HG03060 (cell line): Measurements from ENCODE around the gene GATA3.
"Not testable (repeated sequence)": the region's sequence is repeated elsewhere in the genome, so short reads cannot be mapped to it uniquely, and the experiment has no call there.

Experiments
- ATAC-seq: cut with Tn5 transposase; IDR thresholded peaks from one replicate; pipeline ENCODE4 v1.9.1; 2021; ENCODE audit warnings: low read depth, moderate number of reproducible peaks; ENCODE audit not compliant: unreplicated experiment

The GATA3 gene

DNA sequence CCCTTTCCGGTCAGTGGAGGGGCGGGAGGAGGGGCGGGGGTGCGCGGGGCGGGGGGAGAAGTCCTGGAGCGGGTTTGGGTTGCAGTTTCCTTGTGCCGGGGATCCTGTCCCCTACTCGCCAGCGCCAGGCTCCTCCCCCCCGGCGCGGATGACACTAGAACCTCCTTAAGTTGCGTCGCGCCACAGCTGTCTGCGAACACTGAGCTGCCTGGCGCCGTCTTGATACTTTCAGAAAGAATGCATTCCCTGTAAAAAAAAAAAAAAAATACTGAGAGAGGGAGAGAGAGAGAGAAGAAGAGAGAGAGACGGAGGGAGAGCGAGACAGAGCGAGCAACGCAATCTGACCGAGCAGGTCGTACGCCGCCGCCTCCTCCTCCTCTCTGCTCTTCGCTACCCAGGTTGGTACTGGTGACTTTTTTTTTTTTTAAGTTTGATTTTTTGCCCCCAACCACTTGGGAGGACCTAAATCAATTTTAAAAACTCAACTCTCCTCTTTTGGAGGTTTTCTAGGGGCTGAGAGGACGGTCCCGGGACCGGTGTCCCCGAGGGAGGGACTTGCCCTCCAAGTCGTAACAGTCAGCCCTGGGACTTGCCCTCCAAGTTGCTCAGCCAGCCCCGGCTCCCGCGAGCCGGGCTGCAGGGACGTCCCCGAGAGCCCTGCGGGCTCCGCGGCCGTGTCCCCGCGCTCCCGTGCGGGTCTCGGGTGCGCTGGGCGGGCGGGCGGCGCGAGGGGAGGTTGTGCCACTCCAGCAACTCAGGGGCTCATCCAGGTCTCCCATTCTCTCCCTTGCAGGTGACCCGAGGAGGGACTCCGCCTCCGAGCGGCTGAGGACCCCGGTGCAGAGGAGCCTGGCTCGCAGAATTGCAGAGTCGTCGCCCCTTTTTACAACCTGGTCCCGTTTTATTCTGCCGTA lies at the start of gene GATA3:
TSS of gene GATA3 (plus strand) at position 195 of the 914 bp plus-strand sequence. CDS start 968 bp downstream, outside the sequence.
- no peak for ATAC-seq

DNA sequence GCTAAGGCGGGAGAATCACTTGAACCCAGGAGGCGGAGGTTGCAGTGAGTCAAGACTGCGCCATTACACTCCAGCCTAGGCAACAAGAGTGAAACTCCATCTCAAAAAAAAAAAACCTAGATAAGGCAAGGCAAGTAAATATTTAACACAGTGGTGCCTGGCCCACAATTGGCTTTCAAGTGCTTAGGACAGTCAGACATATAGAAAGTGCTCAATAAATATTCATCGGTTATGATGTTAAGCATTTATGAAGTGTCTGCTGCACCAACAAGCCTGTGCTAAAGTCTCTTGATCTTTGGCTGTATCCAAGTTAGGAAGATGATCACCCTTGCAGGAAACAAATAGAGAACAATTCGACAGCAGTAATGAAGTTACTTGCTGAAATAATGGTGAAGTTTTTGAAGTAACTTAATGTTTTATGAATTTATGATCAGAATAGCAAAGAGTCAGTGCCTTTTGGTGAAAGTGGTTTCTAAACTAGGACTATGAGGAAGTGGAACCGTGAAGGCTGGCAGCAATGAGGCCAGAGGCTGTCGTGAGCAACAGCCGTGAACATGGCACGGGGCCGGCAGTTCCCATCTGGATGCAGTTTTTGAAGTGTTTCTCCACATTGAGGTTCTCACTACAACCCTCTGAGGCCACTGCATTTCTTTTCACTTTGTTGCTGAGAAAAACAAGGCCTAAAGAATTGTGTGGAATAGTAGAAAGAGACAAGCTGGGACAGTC lies 48.1 kb upstream of the GATA3 start:
- no peak for ATAC-seq

DNA sequence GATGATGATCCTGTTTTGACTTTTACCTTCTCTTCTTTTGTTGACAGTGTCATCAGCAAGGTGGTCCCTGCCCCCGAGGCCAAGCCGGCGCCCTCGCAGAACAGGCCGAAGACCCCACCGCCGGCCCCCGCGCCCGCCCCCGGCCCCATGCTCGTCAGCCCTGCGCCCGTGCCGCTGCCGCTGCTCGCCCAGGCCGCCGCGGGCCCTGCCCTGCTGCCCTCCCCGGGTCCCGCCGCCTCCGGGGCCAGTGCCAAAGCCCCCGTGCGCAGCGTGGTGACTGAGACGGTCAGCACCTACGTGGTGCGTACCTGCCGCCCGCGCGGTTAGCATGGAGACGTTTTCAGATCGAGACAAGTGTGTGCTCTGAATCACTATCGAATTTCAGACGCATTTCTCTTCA lies 45.5 kb upstream of the GATA3 start:
- no peak for ATAC-seq

DNA sequence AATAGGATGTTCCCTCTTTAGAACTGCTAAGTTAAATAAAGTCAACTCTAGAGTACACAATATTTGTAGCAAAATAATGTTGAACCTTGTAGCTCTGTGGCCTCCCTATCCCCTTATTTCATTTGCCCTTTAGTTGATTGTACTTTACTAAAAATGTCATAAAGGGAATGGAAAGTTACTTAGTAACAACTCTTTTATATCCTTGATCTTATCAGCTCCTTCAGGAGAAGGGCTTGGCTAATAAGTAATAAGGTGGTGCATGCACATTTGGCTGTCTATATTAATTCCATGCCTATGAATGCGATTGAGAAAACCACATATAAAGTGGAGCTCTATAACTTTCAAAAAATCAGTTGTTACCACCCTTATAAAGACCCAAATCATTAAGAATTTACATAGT lies 41.5 kb upstream of the GATA3 start:
- ATAC-seq, result no peak

DNA sequence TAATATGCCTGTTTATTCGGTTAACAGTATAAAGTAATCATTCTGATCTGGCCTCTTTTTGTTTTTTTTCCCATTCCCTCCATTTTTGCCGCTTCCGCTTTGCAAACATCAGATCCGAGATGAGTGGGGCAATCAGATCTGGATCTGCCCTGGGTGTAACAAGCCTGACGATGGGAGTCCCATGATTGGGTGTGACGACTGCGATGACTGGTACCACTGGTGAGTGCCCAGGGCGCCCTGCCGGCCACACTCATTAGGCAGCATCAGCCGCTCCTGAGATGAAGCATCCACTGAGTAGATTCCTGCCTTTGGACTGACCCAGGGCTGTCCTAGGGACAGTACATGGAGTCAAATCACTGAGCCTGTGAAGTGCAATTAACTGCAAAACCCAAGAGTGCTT lies 40.9 kb upstream of the GATA3 start:
- no peak for ATAC-seq

DNA sequence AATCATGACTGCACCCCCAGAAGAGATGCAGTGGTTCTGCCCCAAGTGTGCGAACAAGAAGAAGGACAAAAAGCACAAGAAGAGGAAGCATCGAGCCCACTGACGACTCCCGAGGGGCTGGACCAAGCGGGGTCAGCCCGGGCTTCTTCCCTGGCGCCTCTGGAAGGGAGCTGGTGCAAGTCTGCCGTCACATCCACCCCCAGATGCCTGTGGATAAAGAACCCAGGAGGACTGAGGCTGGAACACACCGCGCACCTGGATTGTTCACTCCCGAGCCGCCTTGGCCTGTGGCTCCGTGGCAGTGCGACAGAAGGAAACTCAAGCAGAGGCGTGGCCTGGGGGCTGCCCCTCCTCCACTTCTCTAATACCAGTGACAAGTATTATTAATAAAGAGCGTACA lies 39.8 kb upstream of the GATA3 start:
- no peak for ATAC-seq

DNA sequence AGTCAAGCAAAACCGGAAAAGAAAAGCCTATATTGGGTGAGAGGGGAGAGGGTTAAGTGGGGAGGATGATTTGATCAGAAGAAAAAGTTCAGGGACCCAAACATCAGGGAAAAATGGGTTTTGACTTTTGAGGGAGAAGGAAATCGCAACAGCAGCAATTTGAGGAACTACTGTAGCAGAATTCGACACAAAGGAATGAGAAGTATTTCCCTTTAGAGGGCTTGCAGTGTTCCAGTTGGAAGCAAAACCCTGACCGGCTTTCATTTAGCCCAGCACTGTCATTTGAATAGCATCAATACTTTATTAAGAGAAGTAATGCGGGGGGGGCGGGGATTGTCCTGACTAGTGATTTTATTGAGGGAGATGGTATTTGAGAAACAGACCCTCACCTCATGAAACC lies 37.2 kb upstream of the GATA3 start:
- ATAC-seq, result no peak

DNA sequence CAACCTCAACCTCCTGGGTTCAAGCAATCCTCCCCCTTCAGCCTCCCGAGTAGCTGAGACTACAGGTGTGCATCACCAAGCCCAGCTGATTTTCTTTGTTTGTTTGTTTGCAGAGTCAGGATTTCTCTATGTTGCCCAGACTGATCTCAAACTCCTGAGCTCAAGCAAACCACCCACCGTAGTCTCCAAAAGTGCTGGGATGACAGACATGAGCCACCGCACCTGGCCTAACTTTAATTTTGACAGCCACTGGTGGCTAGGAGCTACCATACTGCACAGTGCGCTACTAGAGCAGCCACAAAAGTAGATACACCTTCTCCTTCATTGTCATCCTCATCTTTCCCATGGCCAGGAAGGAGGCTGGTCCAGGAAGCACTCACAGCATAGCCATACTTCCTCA lies 31.2 kb upstream of the GATA3 start:
- ATAC-seq, result no peak

DNA sequence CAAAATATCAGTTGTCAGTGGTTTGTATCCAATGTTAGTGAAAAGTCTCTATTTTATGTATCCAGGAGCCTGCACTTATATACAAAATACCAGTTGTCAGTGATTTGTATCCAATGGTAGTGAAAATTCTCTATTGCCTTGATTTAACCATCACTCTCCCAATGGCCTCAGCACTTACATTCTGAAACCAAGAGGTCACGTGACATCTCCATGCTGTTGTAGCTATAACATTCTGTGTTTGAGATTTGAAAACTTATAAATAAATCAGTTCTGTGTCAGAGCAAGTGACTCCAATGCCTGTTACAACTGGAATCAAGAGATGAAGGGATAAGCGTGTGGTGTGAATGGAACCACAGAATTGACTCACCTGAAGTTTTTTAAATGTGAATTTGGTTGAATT lies 30.6 kb upstream of the GATA3 start:
- ATAC-seq, result no peak

DNA sequence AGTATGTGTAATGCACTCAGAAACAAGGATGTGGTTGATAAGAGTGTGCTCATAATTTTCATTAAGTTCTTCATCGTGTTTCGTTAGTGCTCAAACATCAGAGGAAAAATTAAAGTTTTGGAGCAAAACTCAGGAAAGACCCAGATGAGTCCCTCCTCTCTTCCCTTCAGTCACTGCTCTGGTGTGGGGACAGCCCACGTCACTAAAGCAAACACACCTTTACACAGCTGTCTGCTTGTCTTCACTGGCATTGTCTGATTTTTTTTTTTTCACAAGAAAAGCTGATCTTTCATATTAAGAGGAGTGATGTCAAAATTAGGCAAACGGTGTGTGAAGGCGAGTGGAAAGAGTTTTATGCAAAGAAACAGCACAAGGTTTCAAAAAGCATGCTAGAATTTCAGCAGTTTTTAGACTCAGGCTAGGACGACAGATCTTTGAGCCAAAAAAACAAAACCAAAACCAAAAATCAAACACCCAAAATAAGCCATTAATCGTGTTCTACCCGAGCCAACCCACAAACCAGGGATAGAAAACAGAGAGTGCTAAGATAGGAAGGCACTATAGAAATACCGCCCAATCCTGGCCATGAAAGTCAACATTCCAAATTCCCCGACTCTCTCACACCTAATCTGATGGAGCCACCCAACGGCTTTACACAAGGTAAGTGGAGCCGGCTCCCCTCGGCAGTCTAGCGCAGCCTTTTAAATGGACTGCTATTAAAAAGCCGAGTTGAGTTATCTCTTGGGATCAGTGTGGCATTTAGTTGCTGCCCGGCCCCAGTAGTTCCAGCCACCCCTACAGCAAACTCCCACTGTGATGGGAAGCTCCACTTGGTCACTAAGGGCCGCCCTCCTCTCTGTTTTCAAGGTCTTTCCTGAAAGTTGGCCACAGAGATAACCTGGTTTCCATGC lies 27.9 kb upstream of the GATA3 start:
- no peak for ATAC-seq

DNA sequence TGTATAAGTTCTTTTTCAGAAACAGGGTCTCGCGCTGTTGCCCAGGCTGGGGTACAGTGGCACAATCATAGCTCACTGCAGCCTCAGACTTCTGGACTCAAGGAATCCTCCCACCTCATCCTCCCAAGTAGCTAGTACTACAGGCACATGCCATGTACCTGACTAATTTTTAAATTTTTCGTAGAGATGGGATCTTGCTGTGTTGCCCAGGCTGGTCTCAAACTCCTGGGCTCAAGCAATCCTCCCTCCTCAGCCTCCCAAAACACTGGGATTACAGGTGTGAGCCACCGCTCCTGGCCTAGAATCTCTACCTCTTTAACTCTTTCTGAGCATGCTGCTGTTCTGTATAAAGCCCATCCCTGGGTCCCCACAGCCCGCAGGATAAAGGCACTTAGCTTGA lies 23.3 kb upstream of the GATA3 start:
- not testable (repeated sequence) for ATAC-seq

DNA sequence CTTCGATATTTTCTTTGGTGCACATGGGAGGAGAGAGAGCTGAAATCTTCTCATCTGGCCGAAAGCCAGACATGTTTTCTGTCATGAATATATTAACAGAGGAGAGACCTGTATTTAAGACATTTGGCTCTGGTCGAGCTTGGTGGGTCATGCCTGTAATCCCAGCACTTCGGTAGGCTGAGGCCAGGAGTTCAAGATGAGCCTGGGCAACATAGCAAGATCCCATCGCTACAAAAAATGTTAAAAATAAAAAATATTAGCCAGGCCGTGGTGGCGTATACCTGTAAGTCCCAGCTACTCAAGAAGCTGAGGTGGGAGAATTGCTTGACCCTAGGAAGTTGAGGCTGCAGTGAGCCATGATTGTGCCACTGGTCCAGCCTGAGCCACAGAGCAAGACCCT lies 21.9 kb upstream of the GATA3 start:
- no peak for ATAC-seq

DNA sequence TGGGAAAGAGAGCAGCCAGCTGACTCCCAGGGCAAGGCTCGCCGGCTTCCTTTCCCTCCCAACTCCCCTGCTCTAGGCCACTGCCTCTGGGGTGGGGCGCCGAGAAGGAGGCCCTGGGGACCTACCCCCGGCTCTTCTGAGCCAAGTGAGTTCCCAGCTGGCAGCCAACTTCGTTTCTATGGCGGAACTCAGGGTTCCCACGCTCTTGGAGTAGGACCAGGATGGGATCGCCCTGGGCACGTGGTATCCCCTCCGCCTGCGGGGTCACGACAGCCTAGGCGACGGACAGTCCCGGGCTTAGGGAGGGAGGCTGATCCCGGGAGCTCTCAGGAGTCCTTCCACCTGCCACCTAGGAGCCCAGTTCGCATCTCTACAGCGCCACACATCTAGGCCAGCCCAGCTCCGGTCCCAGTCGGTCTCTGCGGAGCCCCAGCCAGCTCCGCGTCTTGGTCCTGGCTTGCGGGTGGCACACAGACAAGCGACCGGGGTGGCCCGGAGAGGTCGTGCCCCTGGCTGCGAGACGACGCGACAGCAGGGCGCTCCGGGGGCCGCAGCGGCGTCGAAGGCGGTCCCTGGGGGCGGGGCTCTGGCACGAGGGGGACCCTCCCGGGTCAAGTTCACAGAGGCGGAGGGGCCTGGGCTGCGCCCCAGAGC lies 20.5 kb upstream of the GATA3 start:
- ATAC-seq, result no peak

DNA sequence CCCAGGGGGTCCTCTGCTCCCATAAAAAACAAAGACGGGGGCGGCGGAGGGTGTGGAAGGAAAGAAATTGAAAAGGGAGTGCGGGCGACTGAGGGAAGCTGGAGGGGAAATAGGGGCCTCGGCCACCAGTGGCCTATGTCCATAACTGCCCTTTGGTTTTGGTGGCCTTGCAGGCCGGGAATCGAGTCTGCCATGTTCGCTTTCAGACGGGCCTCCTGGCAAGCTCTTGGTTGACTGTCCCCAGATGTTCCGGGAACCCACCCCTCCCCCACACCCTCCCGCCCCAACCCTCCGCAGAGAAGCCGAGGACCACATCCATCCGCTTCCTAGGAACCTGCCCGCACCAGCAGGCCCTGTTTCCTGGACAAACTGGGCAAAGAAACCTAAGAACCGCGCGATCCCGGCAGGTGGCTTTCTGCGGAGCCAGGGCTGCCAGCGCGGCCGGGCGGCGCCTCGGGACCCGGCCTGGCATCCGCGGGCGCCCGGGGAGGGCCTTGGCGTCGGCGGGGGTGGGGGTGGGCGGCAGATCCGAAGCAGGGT lies 20.0 kb upstream of the GATA3 start:
- no peak for ATAC-seq

DNA sequence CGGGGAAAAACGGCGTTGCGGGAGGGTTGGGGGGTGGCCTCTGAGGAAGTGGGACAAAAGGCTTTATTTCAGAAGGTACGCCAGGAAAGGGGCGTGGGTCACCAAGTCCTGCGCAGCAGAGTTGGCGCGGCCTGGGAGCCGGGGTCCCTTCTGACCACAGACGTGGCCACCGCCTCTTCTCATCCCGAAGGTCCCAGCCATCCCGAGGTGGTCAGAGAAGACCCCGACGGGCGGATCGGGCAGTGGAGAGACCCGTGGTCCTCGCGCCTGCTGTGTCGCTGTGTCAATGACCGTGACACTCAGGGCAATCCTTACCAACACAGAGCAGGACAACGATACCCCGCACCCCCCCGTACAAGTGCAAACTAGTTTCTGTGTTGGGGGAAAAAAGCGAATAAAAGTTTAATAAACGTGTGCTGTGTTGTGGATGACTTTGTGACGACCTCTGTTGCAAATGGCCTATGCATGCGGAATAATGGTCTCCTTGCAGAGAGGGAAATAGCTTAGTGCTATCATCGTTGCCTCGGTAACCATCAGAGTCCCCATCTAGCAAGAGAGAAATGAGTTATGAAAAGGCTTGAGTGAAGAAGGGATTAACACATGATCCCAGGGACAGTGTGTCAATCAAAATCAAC lies 19.4 kb upstream of the GATA3 start:
- no peak for ATAC-seq

DNA sequence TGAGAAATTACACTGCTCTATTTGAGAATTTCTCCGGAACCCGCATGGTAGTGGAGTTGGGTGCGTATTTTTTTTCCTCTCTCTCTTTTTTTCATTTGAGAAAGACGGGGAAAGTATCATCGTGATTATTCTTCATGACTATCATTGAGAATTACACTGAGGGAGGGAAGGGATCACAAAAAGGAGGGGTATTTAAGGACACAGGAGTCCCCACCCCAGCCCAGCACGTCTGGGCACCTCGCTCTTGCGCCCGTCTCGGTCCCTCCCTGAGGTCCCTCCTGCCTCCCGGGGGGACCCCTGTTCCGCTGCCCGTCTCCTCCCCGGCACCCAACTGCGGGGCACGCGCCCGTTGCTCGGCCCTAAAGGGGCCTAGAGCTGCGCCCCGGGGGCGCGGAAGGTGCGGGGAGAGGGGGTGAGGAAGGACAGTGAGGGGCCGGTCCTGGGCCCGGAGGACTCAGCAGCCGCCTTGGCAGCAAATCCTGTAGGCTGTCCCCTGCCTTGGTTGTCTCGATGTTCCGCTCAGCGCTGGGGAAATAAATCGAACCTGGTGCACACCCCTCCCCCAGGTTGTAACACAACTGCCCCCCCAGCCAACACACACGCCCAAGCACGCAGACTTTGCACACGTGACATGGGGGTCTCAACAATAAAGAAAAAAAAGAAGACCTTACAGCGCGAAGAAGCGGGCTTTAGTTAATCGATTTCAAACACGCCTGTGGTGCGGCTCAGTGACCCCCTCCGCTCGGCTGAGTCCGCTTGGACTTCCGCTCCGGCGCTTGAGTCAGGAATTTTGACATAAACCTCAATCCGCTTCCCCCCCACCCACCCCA lies 18.6 kb upstream of the GATA3 start:
- ATAC-seq, result no peak

DNA sequence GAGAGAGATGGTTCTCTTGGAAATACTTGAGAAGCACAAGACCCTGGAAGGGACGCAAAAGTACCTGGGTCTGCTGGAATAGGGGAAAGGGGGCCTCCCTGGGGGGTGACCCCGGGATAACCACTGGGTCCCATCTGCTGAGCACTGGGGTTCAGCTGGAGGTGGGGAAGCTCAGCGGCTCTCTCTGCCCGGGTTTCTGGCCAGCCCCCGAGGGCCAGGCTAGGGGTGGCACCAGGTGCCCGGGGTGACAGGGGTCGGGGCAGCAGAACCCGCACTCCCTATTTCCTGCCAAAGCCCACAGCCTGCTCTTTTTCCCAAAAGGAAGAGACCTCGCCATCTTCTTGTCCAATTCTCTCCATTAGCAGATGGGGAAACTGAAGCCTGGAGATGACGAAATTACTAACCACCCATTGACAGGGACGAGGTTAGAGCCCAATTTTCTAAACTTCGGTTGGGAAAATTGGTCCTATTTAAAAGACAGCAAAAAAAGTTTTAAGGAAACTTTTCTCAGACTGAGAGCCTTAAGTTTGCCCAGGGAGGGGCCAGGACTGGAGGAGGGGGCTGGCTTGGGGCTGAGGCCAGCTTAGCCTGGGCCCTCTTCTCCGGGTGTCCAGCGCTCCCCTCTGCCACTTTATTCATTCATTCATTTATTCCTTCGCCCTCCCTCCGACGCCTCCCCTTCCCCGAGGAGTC lies 17.8 kb upstream of the GATA3 start:
- no peak for ATAC-seq

DNA sequence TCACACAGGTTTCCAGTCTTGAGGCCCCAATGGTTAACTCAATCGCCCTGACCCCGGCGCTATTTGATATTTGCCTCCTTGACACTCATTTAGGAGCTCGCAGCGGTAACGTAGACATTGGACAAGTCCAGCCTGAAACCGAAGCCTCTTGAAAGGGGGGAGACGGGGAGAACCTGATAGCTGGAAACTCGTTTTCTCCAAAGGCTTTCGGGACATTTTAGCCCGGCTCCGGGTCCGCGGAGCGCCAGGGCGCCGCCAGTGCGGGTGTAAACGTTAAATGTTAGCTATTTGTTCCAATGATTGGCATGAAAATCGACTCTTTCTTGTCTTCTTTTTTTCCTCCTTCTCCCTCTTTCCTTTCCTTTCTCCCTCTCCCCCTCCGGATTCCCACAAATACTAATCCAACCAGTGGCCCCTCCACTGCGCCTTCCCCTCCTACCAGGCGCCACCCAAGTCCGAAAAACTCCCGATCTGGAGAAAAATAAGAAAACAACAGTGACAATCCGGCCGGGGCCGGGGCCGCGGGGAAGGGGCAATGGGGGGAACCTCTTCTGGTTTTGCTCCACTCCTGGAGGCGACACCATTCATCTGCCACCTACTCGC lies 17.2 kb upstream of the GATA3 start:
- no peak for ATAC-seq
